ENCODE results near the gene H2AZ1.
"Not testable (repeated sequence)": the region's sequence is repeated elsewhere in the genome, so short reads cannot be mapped to it uniquely, and the experiment has no call there.

Gene H2AZ1

GRCh38 chr4:99949999-99950912 is at the start of gene H2AZ1:
H2AZ1 (minus strand) TSS chr4:99950275; CDS start chr4:99950170, 105 bp downstream.
- peak; percentile 95 to 100 (median 99) for DNase-seq
- intact Hi-C loops (cut with DNase I): no loop called here

- peak in 5 of 42 donors; percentile 22 to 46 (median 29) for DNase-seq
- intact Hi-C loops (cut with DNase I): no loop called here
These were observed 48.2 kb upstream of the H2AZ1 start for GRCh38 chr4:99998062-99998867.

- intact Hi-C loops (cut with DNase I): no loop called here
- DNase-seq: no peak
These were observed 41.7 kb upstream of the H2AZ1 start for GRCh38 chr4:99991741-99992140.

GRCh38 chr4:99987681-99988080 is 37.6 kb upstream of the H2AZ1 start:
- DNase-seq: no peak
- intact Hi-C loops (cut with DNase I): no loop called here

- DNase-seq: no peak
- intact Hi-C loops (cut with DNase I): no loop called here
These were observed 36.7 kb upstream of the H2AZ1 start for GRCh38 chr4:99986792-99987191.

GRCh38 chr4:99983289-99983943 is 33.3 kb upstream of the H2AZ1 start:
- DNase-seq: no peak
- intact Hi-C loops (cut with DNase I): no loop called here

- DNase-seq: no peak
- intact Hi-C loops (cut with DNase I): no loop called here
These were observed 29.8 kb upstream of the H2AZ1 start for GRCh38 chr4:99979872-99980271.

- DNase-seq: no peak
- intact Hi-C loops (cut with DNase I): no loop called here
These were observed 21.5 kb upstream of the H2AZ1 start for GRCh38 chr4:99971453-99972111.

GRCh38 chr4:99968330-99968729 is 18.3 kb upstream of the H2AZ1 start:
- intact Hi-C loops (cut with DNase I): no loop called here
- peak in 1 of 42 donors; percentile 24 for DNase-seq

GRCh38 chr4:99966692-99967091 is 16.6 kb upstream of the H2AZ1 start:
- no peak for DNase-seq
- intact Hi-C loops (cut with DNase I): no loop called here

GRCh38 chr4:99965674-99966350 is 15.7 kb upstream of the H2AZ1 start:
- intact Hi-C loops (cut with DNase I): no loop called here
- DNase-seq: no peak

- intact Hi-C loops (cut with DNase I): no loop called here
- DNase-seq: no peak
These were observed 15.1 kb upstream of the H2AZ1 start for GRCh38 chr4:99965173-99965572.

GRCh38 chr4:99961711-99962110 is 11.6 kb upstream of the H2AZ1 start:
- intact Hi-C loops (cut with DNase I): no loop called here
- no peak for DNase-seq

GRCh38 chr4:99960648-99961047 is 10.6 kb upstream of the H2AZ1 start:
- DNase-seq: no peak
- intact Hi-C loops (cut with DNase I): no loop called here

GRCh38 chr4:99958207-99958606 is 8.1 kb upstream of the H2AZ1 start:
- intact Hi-C loops (cut with DNase I); DNase-seq: not testable (repeated sequence)

GRCh38 chr4:99950913-99951254 is 809 bp upstream of the H2AZ1 start:
- intact Hi-C loops (cut with DNase I): no loop called here

GRCh38 chr4:99949034-99949998 is 759 bp downstream of the H2AZ1 start:
- intact Hi-C loops (cut with DNase I): no loop called here
- peak; percentile 73 to 97 (median 91) for DNase-seq

More at GRCh38 chr4:99950913-99951254, 809 bp upstream of the H2AZ1 start:
- DNase-seq: no peak
